HepG2 (cell line): Measurements from ENCODE around the gene C1orf94.

Experiments
- AGO1 ChIP-seq: fragments of 200-400 bp; formaldehyde crosslinking; IDR thresholded peaks from 2 replicates; pipeline ENCODE4 v1.6.1; 2017; ENCODE audit warnings: mild to moderate bottlenecking, low read depth, low read length, moderate library complexity; ENCODE audit not compliant: poor library complexity, severe bottlenecking
- CTCF ChIP-seq: sonication (generic); formaldehyde crosslinking; IDR thresholded peaks from 2 replicates; pipeline ENCODE4 v1.5.0; 2020; ENCODE audit warnings: mild to moderate bottlenecking, missing genetic modification reagents, moderate library complexity
- POLR2A ChIP-seq, 2 experiments: IDR thresholded peaks; 2 replicates each; pipeline ENCODE4 v1.6.1; 2011; ENCODE audit warnings: low read depth in 2 of 2, low read length in 2 of 2, mild to moderate bottlenecking in 1 of 2, moderate library complexity in 1 of 2; ENCODE audit not compliant: insufficient read depth in 1 of 2
- PRDM10 ChIP-seq: sonication (generic); formaldehyde crosslinking; IDR thresholded peaks from 2 replicates; pipeline ENCODE4 v1.4.0; 2020; ENCODE audit warnings: low read depth, missing genetic modification reagents

- no peak for TF ChIP-seq CTCF (CRISPR knock-in tag)
- no peak for TF ChIP-seq PRDM10
- TF ChIP-seq POLR2A (IDR thresholded peaks at IDR 0.05; ENCODE audit: insufficient read depth in 1 of 2, low read depth in 2 of 2, low read length in 2 of 2): no peak
- TF ChIP-seq AGO1: no peak
Observed at GRCh38 chr1:34237151-34237815, 60.6 kb downstream of the C1orf94 start.
